ENCODE measurements around the gene HBS1L. TPM values are rescaled to one million over a fixed set of nuclear protein-coding genes. Genes with fewer than 3 reads are reported as not detected.

HBS1L gene
- total RNA-seq, 1 experiment from 2014 or later, result 81.2 TPM

GRCh38 chr6:134911547-134911946 lies 143.1 kb downstream of the HBS1L start:
- no peak overlapping the region for H3K27ac Mint-ChIP-seq (ENCODE audit: unreplicated experiment)
- no peak for DNase-seq
- no peaks in the 10 kb centered on the region for H3K9me3 Mint-ChIP-seq (ENCODE audit: unreplicated experiment)
- no TSS peak for BruUV-seq (replicated peaks)
- H3K4me3 Mint-ChIP-seq (ENCODE audit: unreplicated experiment), result no peak overlapping the region
- no peaks in the 10 kb centered on the region for H3K36me3 Mint-ChIP-seq (ENCODE audit: insufficient read depth, unreplicated experiment)
- CTCF ChIA-PET, result no interaction called here
- no peaks in the 10 kb centered on the region for H3K27me3 Mint-ChIP-seq (ENCODE audit: insufficient read depth, unreplicated experiment)
- peaks cover 3% of the 10 kb centered on the region; the same call in 1 of the 2 replicates for H3K4me1 ChIP-seq
- H3K36me3 ChIP-seq (ENCODE audit: control insufficient read depth, insufficient read depth, low read length), result no peaks in the 10 kb centered on the region
- no peaks in the 10 kb centered on the region for H3K27me3 ChIP-seq (replicated peaks; ENCODE audit: control insufficient read depth, insufficient read depth, low read length)
- POLR2A ChIA-PET, result no interaction called here
- intact Hi-C loops (cut with micrococcal nuclease; ENCODE audit: unreplicated experiment), result no loop called here
- no peaks in the 10 kb centered on the region for H3K9me3 ChIP-seq
- H3K4me1 Mint-ChIP-seq (ENCODE audit: low read depth, unreplicated experiment), result no peaks in the 10 kb centered on the region
- H3K4me3 ChIP-seq (ENCODE audit: low read depth, low read length), result no peak overlapping the region
- no peak for TF ChIP-seq CTCF (IDR thresholded peaks at IDR 0.05; ENCODE audit: insufficient read depth in 1 of 2, low read depth in 1 of 2, low read length in 1 of 2, severe bottlenecking in 1 of 2, unreplicated experiment in 1 of 2)

- Mint-ChIP-seq H3K4me1 (ENCODE audit: low read depth, unreplicated experiment) (no peaks in the 10 kb centered on the region), H3K4me3 (ENCODE audit: unreplicated experiment) (no peak overlapping the region), H3K27me3 (ENCODE audit: insufficient read depth, unreplicated experiment) (no peaks in the 10 kb centered on the region), H3K9me3 (ENCODE audit: unreplicated experiment) (no peaks in the 10 kb centered on the region), H3K27ac (ENCODE audit: unreplicated experiment) (no peak overlapping the region), H3K36me3 (ENCODE audit: insufficient read depth, unreplicated experiment) (no peaks in the 10 kb centered on the region)
- no peaks in the 10 kb centered on the region for H3K27me3 ChIP-seq (replicated peaks; ENCODE audit: control insufficient read depth, insufficient read depth, low read length)
- no peaks in the 10 kb centered on the region for H3K9me3 ChIP-seq
- no TSS peak for BruUV-seq (replicated peaks)
- POLR2A ChIA-PET, result no interaction called here
- H3K4me1 ChIP-seq, result peaks cover 3% of the 10 kb centered on the region; the same call in 1 of the 2 replicates
- H3K4me3 ChIP-seq (ENCODE audit: low read depth, low read length), result no peak overlapping the region
- intact Hi-C loops (cut with micrococcal nuclease; ENCODE audit: unreplicated experiment), result no loop called here
- DNase-seq, result no peak
- TF ChIP-seq CTCF (IDR thresholded peaks at IDR 0.05; ENCODE audit: insufficient read depth in 1 of 2, low read depth in 1 of 2, low read length in 1 of 2, severe bottlenecking in 1 of 2, unreplicated experiment in 1 of 2), result no peak
- H3K36me3 ChIP-seq (ENCODE audit: control insufficient read depth, insufficient read depth, low read length), result no peaks in the 10 kb centered on the region
- CTCF ChIA-PET, result no interaction called here
Measured at GRCh38 chr6:134910593-134910935, 144.1 kb downstream of the HBS1L start.

Small RNA genes lying within 50 kb of the gene (microRNA-seq; reads per million reads assigned to microRNA genes)
- 1.1 reads per million for gene MIR3662

Other genes with a start within 250 kb of the HBS1L start
- 0.21 and 0.29 TPM in 2 replicates for gene ALDH8A1, start 104.7 kb downstream of the HBS1L start, total RNA-seq (2022)
- gene MYB, start 126.5 kb upstream of the HBS1L start, total RNA-seq (2022), result 2.3 and 2.7 TPM in 2 replicates

Data from Caco-2 (cell line).